Thyroid gland (tissue), 4 donors: ENCODE data around the gene RAB1B. TPM values are rescaled to one million over a fixed set of nuclear protein-coding genes. Genes with fewer than 3 reads are reported as not detected.
A peak's percentile ranks its signal among the peaks of the same experiment; 100 is the strongest.
"Not testable (repeated sequence)": the region's sequence is repeated elsewhere in the genome, so short reads cannot be mapped to it uniquely, and the experiment has no call there.

ENCODE experiments used
- DNase-seq, 2 donors: peaks; one replicate each; pipeline ENCODE4 v3.0.0-alpha.2; 2019
- H3K27ac ChIP-seq, 3 donors: fragments of 200-600 bp; sonication (generic); 1 replicate in 2 of 3; 2 replicates in 1 of 3; pipeline ENCODE4 v1.5.1; 2016 to 2019; ENCODE audit warnings: mild to moderate bottlenecking in 1 of 3, moderate library complexity in 1 of 3
- H3K27me3 ChIP-seq: fragments of 200-600 bp; sonication (generic); one replicate; pipeline ENCODE4 v1.5.1; 2019
- H3K36me3 ChIP-seq, 2 donors: fragments of 200-600 bp; sonication (generic); one replicate each; pipeline ENCODE4 v1.5.1; 2016 to 2019
- H3K4me1 ChIP-seq, 2 donors: fragments of 200-600 bp; sonication (generic); one replicate each; pipeline ENCODE4 v1.5.1; 2017 to 2019
- H3K4me3 ChIP-seq, 3 donors: fragments of 200-600 bp; sonication (generic); replicated peaks in 1 of 3; 1 replicate in 2 of 3; 2 replicates in 1 of 3; pipeline ENCODE4 v1.5.1; 2016; ENCODE audit warnings: mild to moderate bottlenecking in 1 of 3
- H3K9me3 ChIP-seq: fragments of 200-600 bp; sonication (generic); one replicate; pipeline ENCODE4 v1.5.1; 2017
- POLR2A ChIP-seq, 2 donors: fragments of 450-650 bp; IDR thresholded peaks; one replicate each; pipeline ENCODE4 v1.6.1; 2017; ENCODE audit warnings: antibody characterized with exemption in 2 of 2, mild to moderate bottlenecking in 2 of 2, moderate library complexity in 1 of 2
- WGBS, 2 donors: methylation state at CpG; one replicate each; pipeline ENCODE4 v1.1.5; 2017; 5-methylcytosine and 5-hydroxymethylcytosine counted together
- intact Hi-C: fragments of 100-400 bp; cut with DNase I; formaldehyde crosslinking; loops from one replicate; pipeline ENCODE4 v1.15.1; 2023
- total RNA-seq, 4 donors: library from RNA; depleted of rRNA; stranded (reverse); fragments of >200 nt; gene quantifications; one replicate each; pipeline ENCODE4 v1.2.3, GENCODE V29; 2016
- TF ChIP-seq, protein P1 (sequence below), 6 experiments: fragments of 200-600 bp in 3 of 6; fragments of 450-650 bp in 3 of 6; sonication (generic) in 3 of 6; IDR thresholded peaks; one replicate each; pipeline ENCODE4 v1.5.1; 2016 to 2019; ENCODE audit warnings: antibody characterized with exemption in 6 of 6, mild to moderate bottlenecking in 2 of 6, inconsistent platforms in 1 of 6, moderate library complexity in 1 of 6

Gene RAB1B
- total RNA-seq, 4 donors from 2014 or later = 122 to 166 (median 130) TPM

DNA sequence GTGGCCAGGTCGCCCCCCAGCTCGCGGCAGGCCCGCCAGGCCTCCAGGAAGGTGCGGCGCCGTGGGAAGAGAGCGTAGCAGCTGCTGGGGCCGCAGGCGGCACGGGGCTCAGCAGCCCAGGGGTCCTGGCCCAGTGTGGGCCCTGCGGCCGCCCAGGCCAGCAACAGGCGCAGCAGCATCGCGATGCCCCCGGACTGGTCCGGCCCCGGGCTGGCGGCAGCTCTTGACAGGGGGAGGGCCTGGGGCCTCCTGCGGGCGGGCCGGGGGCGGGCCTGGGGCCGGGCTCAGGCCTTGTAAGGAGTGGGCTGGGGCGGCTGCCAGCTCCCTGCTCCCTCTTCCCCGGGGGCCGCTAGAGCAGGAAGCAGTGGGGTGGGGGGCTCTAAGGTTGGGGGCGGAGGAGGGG, 48.4 kb downstream of the RAB1B start, which contains the start of gene CD248:
Gene CD248, minus strand, starts transcription at position 196 of the 403 bp plus-strand sequence. Its CDS starts 17 bp downstream, at position 179.
- peaks cover 6 to 32% of the 10 kb centered on the region in 2 donors for H3K4me1 ChIP-seq
- H3K27ac ChIP-seq = peak within 1 kb of the TSS; percentile 50 to 59 (median 53)
- no peaks in the 10 kb centered on the region for H3K9me3 ChIP-seq
- H3K27me3 ChIP-seq = peaks cover 3% of the 10 kb centered on the region
- H3K36me3 ChIP-seq = no peaks in the 10 kb centered on the region
- intact Hi-C loops = no loop called here
- H3K4me3 ChIP-seq = peak within 1 kb of the TSS in 1 of 3 donors; percentile 26
- peak; percentile 33 to 46 for DNase-seq
- TF ChIP-seq POLR2A (IDR thresholded peaks at IDR 0.05) = peak in 1 of 2 donors; percentile 34
- TF ChIP-seq, protein P1, sequence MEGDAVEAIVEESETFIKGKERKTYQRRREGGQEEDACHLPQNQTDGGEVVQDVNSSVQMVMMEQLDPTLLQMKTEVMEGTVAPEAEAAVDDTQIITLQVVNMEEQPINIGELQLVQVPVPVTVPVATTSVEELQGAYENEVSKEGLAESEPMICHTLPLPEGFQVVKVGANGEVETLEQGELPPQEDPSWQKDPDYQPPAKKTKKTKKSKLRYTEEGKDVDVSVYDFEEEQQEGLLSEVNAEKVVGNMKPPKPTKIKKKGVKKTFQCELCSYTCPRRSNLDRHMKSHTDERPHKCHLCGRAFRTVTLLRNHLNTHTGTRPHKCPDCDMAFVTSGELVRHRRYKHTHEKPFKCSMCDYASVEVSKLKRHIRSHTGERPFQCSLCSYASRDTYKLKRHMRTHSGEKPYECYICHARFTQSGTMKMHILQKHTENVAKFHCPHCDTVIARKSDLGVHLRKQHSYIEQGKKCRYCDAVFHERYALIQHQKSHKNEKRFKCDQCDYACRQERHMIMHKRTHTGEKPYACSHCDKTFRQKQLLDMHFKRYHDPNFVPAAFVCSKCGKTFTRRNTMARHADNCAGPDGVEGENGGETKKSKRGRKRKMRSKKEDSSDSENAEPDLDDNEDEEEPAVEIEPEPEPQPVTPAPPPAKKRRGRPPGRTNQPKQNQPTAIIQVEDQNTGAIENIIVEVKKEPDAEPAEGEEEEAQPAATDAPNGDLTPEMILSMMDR (IDR thresholded peaks at IDR 0.05) = no peak
- WGBS, 2 donors = 7 to 20% methylated on average over 1 to 3 of the region's 29 CpGs

DNA sequence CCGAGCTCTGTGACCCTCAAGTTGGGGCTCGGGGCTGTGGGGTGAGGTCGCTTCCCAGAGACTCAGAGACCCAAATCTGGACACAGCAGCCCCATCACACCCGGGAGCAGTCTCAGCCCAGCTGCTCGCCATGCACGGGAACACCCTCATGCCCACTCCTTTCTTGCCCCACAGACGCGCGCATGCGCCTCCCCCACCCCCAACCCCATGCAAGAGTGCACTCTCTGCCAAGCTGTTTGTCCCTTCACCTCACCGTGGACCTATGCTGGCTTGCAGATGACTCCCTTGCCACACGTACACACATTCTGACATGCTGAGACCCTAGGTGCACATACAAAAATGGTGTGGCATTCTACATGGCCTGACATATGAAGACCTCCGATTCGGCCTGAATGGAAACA, 48.9 kb downstream of the RAB1B start:
- no peaks in the 10 kb centered on the region for H3K9me3 ChIP-seq
- peak overlapping the region; percentile 50 to 59 (median 53) for H3K27ac ChIP-seq
- peak; percentile 33 to 45 for DNase-seq
- H3K4me1 ChIP-seq = peaks cover 6 to 32% of the 10 kb centered on the region in 2 donors
- H3K36me3 ChIP-seq = no peaks in the 10 kb centered on the region
- H3K27me3 ChIP-seq = peaks cover 3% of the 10 kb centered on the region
- 8 to 12% methylated on average over 10 to 12 of the region's 14 CpGs for WGBS, 2 donors
- TF ChIP-seq, protein P1 (IDR thresholded peaks at IDR 0.05) = no peak
- no peak for TF ChIP-seq POLR2A (IDR thresholded peaks at IDR 0.05)
- intact Hi-C loops = no loop called here
- peak overlapping the region in 1 of 3 donors; percentile 26 for H3K4me3 ChIP-seq

DNA sequence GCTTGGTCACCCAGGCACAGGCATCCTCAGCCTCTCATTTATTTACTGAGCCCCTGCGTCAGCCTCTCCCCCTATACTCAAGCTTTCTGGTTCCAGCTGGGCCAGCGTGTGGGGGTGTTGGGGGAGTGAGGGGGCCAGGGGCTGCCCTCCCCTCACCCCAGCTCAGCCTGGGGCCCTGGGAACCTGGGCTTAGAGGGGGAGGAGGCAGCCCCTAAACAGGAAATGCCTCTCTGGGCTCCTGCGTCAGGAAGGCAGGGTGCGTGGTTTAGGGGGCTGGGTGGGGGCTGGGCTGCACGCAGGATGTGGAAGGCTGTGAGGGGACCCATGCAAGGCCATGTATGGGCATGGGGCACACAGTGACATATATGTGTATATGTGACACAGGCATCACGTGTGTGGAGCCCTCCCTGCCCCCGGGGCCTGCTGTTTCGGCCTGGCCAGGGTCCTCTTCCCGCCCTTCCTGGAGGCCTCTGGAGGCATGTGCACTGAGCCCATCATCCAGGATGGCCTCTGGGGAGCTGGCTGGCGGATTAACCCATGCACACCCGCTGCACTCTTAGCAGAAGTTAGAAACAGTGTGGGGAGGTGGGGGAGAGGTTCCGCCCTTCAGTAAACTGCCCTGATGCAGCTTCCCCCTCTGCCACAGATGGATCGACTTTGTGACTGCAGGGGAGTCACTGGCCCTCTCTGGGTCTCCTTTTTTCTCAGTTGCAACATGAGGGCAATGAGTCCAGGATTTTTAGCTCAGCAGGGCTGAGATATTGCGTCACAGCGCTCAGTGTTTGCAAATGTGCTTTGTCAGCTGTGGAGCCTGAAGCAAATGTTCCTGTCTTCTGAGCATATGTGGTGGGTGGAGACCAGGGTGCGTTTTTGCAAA, 49.5 kb downstream of the RAB1B start:
- Histone ChIP-seq H3K36me3 (no peaks in the 10 kb centered on the region), H3K4me3 (peak overlapping the region in 1 of 3 donors; percentile 26), H3K27me3 (peaks cover 3% of the 10 kb centered on the region), H3K9me3 (no peaks in the 10 kb centered on the region), H3K27ac (peak overlapping the region in 2 of 3 donors; percentile 50 to 59), H3K4me1 (peaks cover 4 to 26% of the 10 kb centered on the region in 2 donors)
- TF ChIP-seq, protein P1 (IDR thresholded peaks at IDR 0.05) = no peak
- no peak for TF ChIP-seq POLR2A (IDR thresholded peaks at IDR 0.05)
- intact Hi-C loops = no loop called here
- peak; percentile 9 to 21 for DNase-seq
- 39 to 43% methylated on average over 7 to 10 of the region's 16 CpGs for WGBS, 2 donors

DNA sequence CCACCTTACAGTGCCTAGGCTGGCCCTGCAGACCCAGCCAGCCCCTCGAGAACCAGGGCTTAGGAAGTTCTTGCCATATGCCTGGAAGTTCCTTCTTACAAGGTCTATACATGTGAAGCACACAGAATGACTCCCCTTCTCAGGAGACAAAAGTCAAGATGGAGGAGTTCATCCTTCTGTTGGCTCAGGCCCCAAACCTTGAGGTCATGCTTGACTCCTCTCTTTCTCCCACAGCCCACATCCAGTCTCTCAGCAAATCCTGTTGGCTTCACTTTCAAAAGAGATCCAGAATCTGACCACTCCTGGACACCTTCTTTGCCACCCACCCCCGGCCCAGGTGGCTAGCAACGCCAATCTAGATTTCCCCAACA, 50.1 kb downstream of the RAB1B start:
- Histone ChIP-seq H3K4me3 (no peak overlapping the region), H3K27me3 (peaks cover 3% of the 10 kb centered on the region), H3K36me3 (no peaks in the 10 kb centered on the region), H3K9me3 (no peaks in the 10 kb centered on the region), H3K27ac (no peak overlapping the region), H3K4me1 (peaks cover 0 to 20% of the 10 kb centered on the region in 2 donors)
- TF ChIP-seq, protein P1 (IDR thresholded peaks at IDR 0.05) = no peak
- no peak for TF ChIP-seq POLR2A (IDR thresholded peaks at IDR 0.05)
- no peak for DNase-seq
- WGBS, 2 donors = 74 to 88% methylated on average over 3 of the region's 3 CpGs
- intact Hi-C loops = no loop called here

DNA sequence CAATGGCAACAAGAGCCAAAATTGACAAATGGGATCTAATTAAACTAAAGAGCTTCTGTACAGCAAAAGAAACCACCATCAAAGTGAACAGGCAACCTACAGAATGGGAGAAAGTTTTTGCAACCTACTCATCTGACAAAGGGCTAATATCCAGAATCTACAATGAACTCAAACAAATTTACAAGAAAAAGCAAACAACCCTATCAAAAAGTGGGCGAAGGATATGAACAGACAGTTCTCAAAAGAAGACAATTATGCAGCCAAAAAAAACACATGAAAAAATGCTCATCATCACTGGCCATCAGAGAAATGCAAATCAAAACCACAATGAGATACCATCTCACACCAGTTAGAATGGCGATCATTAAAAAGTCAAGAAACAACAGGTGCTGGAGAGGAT, 51.9 kb downstream of the RAB1B start:
- intact Hi-C loops, H3K4me3 ChIP-seq, H3K9me3 ChIP-seq, H3K36me3 ChIP-seq, DNase-seq, H3K27ac ChIP-seq, H3K27me3 ChIP-seq: not testable (repeated sequence)
- H3K4me1 ChIP-seq = peaks cover 0 to 20% of the 10 kb centered on the region in 2 donors
- 92 to 96% methylated on average over 2 of the region's 2 CpGs for WGBS, 2 donors

DNA sequence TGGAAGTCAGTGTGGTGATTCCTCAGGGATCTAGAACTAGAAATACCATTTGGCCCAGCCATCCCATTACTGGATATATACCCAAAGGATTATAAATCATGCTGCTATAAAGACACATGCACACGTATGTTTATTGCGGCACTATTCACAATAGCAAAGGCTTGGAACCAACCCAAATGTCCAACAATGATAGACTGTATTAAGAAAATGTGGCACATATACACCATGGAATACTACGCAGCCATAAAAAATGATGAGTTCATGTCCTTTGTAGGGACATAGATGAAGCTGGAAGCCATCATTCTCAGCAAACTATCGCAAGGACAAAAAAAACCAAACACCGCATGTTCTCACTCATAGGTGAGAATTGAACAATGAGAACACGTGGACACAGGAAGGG, 52.3 kb downstream of the RAB1B start:
- DNase-seq, H3K27me3 ChIP-seq, H3K9me3 ChIP-seq, H3K4me3 ChIP-seq, intact Hi-C loops, H3K27ac ChIP-seq, H3K36me3 ChIP-seq: not testable (repeated sequence)
- H3K4me1 ChIP-seq = peaks cover 0 to 20% of the 10 kb centered on the region in 2 donors
- 95 to 98% methylated on average over 6 of the region's 6 CpGs for WGBS, 2 donors
